ENCODE measurements around the gene HACD3.
"Not testable (repeated sequence)": the region's sequence is repeated elsewhere in the genome, so short reads cannot be mapped to it uniquely, and the experiment has no call there.

Gene HACD3

DNA sequence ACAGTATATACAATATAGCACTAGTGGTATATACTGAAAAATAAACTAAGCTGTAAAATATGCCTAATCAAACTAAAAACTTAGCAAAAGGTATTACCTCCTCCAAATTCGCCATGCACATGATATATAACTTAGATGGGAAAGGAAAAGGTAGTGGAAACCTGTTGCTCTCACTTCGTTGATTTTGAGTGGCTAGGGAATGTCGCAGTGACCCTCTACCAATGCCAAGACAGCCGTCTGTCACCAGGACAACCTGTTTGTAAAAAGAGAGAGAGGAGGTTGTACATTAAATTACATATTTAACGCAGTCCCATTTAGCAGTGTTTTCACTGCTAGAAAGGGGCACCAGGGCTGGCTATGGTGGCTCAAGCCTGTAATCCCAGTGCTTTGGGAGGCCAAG lies 69.4 kb downstream of the HACD3 start:
- DNase-seq (ENCODE audit: low read depth in 2 of 2), result no peak

DNA sequence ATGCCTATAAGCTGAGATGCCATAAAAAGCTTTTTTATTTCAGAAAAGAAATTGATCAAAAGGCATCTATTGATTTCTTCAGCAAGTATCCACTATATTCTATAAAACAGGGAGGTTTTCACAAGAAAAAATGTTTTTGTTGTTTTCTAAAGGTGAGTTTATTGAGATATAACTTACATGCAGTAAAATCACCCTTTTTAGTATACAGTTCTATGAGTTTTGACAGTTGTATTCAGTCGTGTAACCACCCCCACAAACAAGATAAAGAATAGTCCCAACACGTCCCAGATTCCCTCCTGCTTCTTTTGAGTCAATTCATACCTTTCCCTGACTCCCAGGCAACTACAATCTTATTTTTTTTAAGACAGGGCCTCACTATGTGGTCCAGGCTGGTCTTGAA lies 72.9 kb downstream of the HACD3 start:
- DNase-seq (ENCODE audit: low read depth in 2 of 2), result no peak

DNA sequence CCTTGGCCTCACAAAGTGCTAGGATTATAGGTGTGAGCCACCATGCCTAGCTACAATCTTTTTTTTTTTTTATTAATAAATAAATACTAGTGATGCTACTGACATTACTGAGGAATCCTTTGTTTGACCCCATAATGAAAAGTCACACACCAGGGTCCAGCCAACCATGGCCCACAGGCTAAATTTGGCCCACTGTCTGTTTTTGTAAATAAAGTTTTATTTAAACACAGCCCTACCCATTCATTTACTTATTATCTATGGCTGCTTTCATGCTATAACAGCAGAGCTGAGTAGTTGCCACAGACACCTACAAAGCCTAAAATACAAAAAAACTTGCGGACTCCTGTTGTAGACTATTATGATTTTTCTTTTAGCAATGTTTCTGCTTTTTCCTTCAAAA lies 73.3 kb downstream of the HACD3 start:
- no peak for DNase-seq (ENCODE audit: low read depth in 2 of 2)

DNA sequence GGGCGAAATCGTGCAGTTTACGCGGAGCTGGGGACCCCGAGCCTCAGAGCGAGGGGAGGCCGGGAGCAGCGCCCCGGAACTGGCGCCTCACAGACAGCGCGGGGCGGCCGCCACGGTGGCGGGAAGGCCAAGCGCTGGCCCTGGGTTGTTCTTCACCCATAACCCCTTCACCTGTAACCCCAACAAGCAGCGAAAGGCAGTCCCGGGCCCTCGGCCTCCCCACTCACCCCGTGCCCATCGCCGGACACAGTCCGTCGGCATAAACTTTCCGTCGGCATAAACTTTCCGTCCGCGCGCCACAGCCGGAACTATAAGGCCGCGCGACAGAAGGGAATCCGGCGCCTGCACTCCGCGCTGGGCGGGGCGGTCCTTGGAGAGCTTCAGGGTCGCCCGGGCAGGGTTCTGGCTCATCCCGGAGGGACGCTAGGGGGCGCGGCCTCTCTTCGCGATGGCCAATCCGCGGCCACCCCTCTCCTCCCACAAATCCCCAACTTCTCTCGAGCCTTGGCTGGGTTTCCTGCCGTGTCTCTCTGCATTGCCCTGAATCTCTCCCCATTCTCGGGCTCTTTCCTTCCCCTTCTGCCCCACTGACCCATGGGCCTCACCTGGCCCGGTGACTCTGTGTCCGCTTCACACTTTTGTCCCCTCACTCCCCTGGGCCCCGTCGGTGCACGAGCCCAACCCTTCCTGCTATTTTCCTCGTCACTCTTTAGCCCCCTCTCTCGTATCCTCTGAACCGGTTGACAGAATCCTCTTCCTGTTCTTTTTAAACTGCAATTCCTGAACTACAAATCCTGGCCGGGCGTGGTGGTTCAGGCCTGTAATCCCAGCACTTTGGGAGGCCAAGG lies 80.8 kb downstream of the HACD3 start, which contains the start of gene INTS14:
TSS of gene INTS14 (minus strand) at position 261 of the 848 bp plus-strand sequence. CDS start 3,751 bp downstream, outside the sequence.
- peak; percentile 95 for DNase-seq (ENCODE audit: low read depth in 2 of 2)

DNA sequence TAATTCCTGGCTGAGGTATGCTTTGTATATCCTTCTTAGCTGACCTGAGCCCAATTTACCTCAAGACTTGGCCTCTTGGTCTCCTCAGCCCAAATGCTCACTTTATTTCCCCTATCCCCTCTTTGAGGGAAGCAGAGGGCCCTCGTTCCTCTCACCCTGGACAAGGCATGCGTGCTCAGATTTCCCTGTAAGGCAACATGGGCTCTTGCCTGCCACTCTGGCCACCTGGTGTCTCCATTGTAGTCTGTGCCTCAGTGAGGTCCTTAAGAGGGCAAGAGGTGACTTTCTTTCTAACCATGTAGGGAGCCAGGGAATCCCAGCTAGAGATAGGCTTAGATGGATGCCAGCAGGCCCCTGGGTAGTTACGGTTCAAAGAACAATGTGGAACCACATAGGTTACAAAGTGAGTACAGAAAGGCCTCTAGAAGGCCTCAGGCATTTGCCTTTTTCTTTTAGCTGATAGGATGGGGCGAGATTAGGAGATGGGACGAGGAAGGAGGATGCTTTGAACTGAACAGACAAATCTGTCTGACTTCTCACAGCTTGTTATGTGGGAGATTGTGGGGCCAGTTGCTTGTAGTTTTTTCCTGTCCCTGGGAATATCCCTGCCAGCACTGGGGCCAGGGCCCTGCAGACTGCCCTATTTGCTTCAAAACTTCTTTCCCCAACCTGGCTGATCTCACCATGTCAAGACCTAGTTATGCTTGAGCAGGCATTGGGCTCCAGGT lies 81.8 kb downstream of the HACD3 start:
- no peak for DNase-seq (ENCODE audit: low read depth in 2 of 2)

DNA sequence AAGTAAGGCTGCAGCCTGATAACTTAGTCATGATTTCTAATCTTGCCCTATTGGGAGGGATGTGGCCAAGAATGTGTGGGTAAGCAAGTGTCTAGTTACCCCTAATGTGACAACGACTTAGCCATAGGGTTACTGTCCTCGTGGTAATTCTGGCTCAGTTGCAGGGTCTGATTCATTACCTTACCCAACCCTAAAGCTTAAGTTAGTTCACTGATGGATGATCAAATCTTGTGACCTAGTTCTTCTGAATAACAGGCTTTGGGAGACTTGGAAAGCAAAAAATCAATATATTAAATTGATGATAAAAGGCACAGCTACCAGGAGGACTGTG lies 82.3 kb downstream of the HACD3 start:
- no peak for DNase-seq (ENCODE audit: low read depth in 2 of 2)

DNA sequence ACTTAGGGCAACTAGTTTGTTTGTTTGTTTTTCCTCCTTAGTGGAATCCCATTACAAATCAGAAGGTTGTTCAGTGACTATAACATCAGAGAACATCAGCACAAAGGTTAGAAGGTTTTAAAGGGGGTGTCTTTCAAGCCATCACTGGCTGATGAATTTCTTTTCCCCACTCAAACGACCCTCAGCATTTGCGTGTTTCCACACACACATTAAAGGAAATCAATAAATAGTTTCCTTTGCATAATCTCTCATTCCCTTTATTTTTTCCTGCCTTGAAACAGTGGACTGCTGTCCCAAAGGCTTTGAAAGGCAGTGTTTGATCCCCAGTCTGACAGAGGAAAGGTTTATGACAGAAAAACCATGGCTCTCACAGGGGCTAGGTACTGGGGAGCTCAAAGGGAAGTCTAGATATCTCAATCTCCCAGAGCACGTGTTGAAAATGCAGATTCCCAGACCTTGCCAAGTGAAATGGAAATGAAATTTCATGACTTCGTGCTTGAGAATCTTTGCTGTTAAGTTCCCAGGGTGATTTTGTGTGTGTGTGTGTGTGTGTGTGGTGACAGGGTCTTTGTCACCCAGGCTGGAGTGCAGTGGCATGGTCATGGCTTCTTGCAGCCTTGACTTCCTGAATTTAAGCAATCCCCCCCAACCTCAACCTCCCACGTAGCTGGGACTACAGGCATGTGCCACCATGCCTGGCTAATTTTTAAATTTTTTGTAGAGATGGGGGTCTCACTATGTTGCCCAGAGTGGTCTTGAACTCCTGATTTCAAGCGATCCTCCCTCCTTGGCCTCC lies 82.9 kb downstream of the HACD3 start:
- DNase-seq (ENCODE audit: low read depth in 2 of 2), result no peak

DNA sequence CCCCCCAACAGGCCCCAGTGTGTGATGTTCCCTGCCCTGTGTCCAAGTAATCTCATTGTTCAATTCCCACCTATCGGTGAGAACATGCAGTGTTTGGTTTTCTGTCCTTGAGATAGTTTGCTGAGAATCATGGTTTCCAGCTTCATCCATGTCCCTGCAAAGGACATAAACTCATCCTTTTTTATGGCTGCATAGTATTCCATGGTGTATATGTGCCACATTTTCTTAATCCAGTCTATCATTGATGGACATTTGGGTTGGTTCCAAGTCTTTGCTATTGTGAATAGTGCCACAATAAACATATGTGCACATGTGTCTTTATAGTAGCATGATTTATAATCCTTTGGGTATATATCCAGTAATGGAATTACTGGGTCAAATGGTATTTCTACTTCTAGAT lies 85.6 kb downstream of the HACD3 start:
- DNase-seq (ENCODE audit: low read depth in 2 of 2), result not testable (repeated sequence)

DNA sequence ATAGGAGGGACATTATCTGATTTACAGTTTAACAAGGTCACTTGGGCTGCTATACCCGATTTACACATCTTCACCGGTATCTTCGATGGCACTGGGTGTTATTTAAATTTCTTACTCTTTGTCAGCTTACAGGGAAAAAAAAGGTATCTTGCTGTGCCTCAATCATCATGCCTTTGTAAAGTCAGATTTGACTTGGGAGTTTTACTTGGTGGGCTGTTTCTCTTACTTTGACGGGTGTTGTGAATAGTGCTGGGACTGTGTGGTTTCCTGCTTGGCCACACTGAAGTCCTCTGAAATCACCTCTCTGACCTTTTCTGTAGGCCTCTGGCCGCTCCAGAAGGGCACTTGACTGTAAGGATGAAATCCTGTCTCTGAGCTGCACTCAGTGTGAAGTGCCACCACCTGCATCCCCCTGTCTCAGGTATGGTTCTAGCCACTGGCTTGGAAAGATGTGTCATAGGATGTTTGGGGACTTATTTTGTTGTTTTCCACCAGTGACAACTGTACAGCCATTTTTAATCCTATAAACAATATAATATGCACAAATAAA lies 88.4 kb downstream of the HACD3 start:
- no peak for DNase-seq (ENCODE audit: low read depth in 2 of 2)

DNA sequence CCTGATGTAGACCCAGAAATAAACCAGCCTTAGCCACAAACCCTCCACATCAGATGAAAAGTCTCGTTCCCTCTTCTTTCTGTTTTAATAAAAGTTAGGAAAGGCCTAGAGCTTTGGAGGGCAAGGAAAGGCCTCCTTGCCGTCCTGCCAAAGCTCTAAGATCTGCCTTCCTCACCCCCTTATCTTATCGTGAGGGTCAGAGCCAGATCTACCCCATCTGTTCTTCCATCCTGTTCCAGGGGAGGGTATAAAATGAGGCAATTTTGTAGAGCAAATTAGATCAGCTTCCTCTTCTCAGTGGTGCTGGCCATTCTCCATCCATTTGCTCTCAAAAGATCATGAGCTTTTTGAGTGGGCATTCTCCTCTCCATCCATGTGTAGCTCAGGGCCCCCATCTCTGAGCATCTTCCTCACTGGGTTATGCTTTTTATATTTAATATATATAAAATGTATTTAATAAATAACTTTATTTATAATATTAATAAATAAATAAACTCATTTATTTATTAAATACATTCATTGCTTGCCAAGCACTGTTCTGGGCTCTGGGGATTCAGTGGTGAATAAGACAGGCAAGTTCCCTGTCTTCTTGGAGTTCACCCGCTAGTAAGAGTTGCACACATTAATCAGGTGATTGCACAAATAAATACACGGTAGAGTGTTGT lies 89.5 kb downstream of the HACD3 start:
- no peak for DNase-seq (ENCODE audit: low read depth in 2 of 2)

DNA sequence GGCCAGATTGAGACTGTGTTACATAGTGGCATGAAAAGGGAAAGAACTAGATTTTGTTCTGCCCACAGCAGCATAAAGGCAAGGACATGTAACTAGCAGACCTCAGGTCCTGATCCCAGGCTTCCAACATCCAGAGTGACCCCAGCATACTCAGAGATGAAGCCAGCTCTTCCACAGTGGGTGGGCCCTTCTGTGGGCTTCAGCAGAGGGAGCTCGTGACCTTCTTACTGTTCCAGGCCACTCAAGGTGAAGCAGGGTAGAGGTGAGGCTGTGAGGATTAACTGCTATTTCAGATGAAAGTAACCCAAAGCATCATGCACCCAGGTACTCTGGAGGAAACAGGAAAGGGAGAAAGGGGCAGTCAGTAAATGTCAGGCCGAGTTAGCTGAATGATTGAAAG lies 90.6 kb downstream of the HACD3 start:
- no peak for DNase-seq (ENCODE audit: low read depth in 2 of 2)

DNA sequence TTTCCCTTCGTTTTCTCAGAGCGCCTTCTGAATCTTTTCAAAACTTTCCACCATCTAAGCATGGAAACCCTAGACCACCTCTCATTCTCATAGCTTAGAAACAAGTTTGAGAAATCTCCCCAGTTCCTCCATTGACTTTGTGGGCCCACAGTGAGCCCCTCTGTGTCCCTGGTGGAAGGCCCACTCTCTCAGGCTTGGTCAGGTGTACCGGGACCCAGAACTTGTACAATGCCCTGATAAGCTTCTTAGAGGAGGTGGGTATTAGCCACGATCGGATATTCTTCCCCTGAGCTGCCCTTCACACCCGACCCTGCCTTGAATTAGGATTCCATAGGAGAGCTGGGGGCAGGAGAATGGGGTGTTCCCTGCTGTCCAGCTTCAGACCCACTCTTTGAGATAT lies 91.4 kb downstream of the HACD3 start, which contains the start of gene SLC24A1:
TSS of gene SLC24A1 (plus strand) at position 301 of the 400 bp plus-strand sequence. CDS start 2,143 bp downstream, outside the sequence.
- no peak for DNase-seq (ENCODE audit: low read depth in 2 of 2)

DNA sequence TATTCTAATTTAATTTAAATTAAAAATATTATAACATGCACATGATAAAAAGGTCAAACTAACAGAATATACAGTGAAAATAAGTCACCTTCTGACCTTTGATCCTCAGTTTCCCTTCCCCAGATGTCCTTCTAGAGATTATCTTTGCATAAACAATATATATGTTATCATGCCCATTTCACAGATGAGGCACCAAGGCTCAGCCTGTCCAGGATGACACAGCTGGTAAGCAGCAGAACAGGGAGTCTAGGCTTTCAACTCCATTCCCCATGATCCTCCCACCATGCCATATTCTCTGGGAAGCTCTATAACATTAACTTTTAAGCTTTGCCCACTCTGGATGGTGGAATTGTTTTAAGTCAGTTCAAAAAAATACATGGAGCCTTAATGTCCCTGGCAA lies 92.8 kb downstream of the HACD3 start:
- no peak for DNase-seq (ENCODE audit: low read depth in 2 of 2)

DNA sequence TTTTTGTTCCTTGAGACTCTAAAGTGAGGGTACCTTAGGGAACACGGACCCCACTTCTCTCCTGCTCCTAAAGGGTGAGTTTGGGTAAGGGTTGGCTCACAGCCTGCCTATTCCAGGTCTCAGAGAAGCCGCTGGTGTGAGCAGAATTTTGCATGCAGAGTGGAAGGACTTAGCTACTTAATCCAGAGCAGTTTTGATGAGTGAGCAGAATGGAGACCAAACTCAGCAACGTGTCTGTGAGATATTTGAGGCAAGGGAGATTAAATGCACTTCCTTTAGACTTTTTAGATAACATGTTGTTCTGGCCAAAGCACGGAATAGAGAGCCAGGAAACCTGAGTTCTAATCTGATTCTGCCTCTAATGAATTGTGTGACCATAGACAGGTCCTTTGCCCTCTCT lies 96.6 kb downstream of the HACD3 start:
- no peak for DNase-seq (ENCODE audit: low read depth in 2 of 2)

Measured in stimulated activated CD8-positive, alpha-beta memory T cell treated with anti-CD3 and anti-CD28 coated beads, Interleukin-15, amount 100 ng/mL, for 48 hours (primary cell).